Activated T-helper 2 cell treated with anti-CD3 and anti-CD28 coated beads, Interferon-gamma antibody, Interleukin-2, Interleukin-4, amounts not matched to agents 10 μg/mL and 5 μg/mL and 100 μg/mL, durations not matched to agents 14 hours and 24 hours and 36 hours (primary cell): ENCODE data around the gene MTG1. TPM values are rescaled to one million over a fixed set of nuclear protein-coding genes. Genes with fewer than 3 reads are reported as not detected.

Source experiments
- DNase-seq: peaks from one replicate; pipeline ENCODE4 v3.0.0; 2021; ENCODE audit warnings: low spot score
- H3K27ac Mint-ChIP-seq: one replicate; pipeline ENCODE4 v1.8.0; 2021; ENCODE audit warnings: mixed read lengths
- H3K27me3 Mint-ChIP-seq: one replicate; pipeline ENCODE4 v1.8.0; 2021; ENCODE audit warnings: low read depth, mixed read lengths
- H3K36me3 Mint-ChIP-seq: one replicate; pipeline ENCODE4 v1.8.0; 2021; ENCODE audit warnings: low read depth, mixed read lengths
- H3K4me1 Mint-ChIP-seq: one replicate; pipeline ENCODE4 v1.8.0; 2021; ENCODE audit warnings: low read depth, mixed read lengths
- H3K4me3 Mint-ChIP-seq: one replicate; pipeline ENCODE4 v1.8.0; 2021; ENCODE audit warnings: low read depth, mild to moderate bottlenecking, moderate library complexity, mixed read lengths
- H3K9me3 Mint-ChIP-seq: one replicate; pipeline ENCODE4 v1.8.0; 2021; ENCODE audit warnings: mixed read lengths
- intact Hi-C: fragments of 100-400 bp; cut with micrococcal nuclease; formaldehyde crosslinking; loops from one replicate; pipeline ENCODE4 v1.15.1; 2023
- total RNA-seq: library from RNA; stranded (reverse); gene quantifications from 2 replicates; pipeline ENCODE4 v1.2.3, GENCODE V29; 2022

The MTG1 gene
- total RNA-seq, 1 donor from 2014 or later = 69.0 TPM

DNA sequence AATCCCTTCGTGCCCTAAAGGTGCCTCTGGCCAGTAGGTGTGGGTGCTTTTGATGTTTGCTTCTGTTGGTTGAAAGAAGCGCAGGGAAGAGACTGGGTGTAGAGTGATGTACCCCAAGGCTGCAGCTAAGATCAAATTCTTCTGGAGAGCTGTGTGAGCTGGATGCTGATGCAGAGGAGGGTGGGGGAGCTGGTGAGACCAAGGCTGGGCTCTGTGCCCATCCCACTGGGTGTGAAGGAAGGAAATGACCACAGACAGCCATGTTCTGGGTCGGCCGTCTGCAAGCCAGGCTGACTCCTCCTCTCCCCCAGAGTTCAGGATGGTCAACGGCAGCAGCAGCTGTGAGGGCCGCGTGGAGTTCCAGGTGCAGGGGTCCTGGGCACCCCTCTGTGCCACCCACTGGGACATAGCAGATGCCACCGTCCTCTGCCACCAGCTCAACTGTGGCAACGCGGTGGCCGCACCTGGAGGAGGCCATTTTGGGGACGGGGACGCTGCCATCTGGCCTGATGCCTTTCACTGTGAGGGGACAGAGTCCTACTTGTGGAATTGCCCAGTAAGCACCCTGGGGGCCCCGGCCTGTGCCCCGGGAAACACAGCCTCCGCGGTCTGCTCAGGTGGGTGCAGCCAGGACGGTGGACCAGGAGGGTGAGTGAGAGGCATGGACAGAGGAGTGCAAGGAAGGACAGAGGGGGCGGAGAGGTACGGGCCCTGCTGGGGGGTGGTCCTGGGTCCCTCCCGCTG lies 64.9 kb downstream of the MTG1 start:
- no peaks in the 10 kb centered on the region for H3K9me3 Mint-ChIP-seq
- H3K4me3 Mint-ChIP-seq = no peak overlapping the region
- DNase-seq = no peak
- no peak overlapping the region for H3K27ac Mint-ChIP-seq
- H3K36me3 Mint-ChIP-seq = no peaks in the 10 kb centered on the region
- intact Hi-C loops = no loop called here
- no peaks in the 10 kb centered on the region for H3K4me1 Mint-ChIP-seq
- peaks cover under 1% of the 10 kb centered on the region for H3K27me3 Mint-ChIP-seq

DNA sequence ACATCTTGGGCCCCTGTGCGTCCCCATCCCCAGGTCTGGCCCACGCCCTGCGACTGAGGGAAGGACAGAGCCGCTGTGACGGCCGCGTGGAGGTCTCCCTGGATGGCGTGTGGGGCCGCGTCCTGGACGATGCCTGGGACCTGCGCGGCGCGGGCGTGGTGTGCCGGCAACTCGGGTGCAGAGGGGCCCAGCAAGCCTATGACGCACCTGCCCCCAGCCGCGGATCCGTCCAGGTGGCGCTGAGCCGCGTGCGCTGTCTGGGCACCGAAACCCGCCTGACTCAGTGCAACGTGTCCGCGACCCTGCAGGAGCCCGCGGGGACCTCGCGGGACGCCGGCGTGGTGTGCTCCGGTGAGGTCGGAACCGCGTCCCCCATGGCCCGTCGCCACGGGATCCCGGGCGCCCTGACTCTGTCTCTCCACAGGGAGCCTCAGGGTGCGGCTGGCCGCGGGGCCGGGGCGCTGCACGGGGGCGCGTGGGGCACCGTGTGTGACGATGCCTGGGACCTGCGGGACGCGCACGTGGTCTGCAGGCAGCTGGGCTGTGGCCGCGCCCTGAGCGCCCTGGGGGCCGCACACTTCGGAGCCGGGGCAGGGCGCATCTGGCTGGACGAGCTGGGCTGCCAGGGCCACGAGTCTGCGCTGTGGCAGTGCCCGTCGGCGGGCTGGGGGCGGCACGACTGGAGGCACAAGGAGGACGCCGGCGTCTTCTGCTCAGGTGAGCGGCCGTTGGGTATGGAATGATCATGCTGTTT lies 65.7 kb downstream of the MTG1 start:
- no peaks in the 10 kb centered on the region for H3K9me3 Mint-ChIP-seq
- DNase-seq = no peak
- no peak overlapping the region for H3K4me3 Mint-ChIP-seq
- H3K36me3 Mint-ChIP-seq = no peaks in the 10 kb centered on the region
- H3K27ac Mint-ChIP-seq = no peak overlapping the region
- intact Hi-C loops = no loop called here
- peaks cover 7% of the 10 kb centered on the region for H3K27me3 Mint-ChIP-seq
- H3K4me1 Mint-ChIP-seq = no peaks in the 10 kb centered on the region

DNA sequence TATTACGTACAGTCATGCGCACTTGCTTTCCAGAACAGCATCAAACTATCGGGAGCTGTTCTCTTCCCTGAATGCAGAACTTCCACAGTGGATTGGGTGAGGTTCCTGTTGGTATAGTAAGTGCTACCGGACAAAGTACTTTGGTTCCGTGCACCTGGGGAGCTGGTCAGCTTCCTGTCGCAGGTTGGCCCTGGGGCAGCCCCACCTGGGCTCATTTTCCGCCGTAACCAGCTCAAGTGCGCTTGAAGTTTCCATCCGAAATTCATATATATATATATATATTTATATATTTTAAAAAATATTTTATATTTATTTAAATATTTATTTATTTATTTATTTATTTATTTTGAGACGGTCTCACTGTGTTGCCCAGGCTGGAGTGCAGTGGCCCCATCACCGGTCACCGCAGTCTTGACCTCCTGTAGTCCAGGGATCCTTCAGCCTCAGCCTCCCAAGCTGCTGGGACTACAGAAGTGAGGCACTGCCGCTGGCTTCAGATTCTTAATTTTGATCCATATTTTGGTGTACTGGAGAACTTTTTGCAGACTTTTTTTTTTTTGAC lies 66.3 kb downstream of the MTG1 start:
- H3K36me3 Mint-ChIP-seq = no peaks in the 10 kb centered on the region
- intact Hi-C loops = no loop called here
- DNase-seq = no peak
- H3K4me1 Mint-ChIP-seq = no peaks in the 10 kb centered on the region
- H3K4me3 Mint-ChIP-seq = no peak overlapping the region
- H3K27me3 Mint-ChIP-seq = peaks cover 7% of the 10 kb centered on the region
- no peak overlapping the region for H3K27ac Mint-ChIP-seq
- H3K9me3 Mint-ChIP-seq = no peaks in the 10 kb centered on the region

DNA sequence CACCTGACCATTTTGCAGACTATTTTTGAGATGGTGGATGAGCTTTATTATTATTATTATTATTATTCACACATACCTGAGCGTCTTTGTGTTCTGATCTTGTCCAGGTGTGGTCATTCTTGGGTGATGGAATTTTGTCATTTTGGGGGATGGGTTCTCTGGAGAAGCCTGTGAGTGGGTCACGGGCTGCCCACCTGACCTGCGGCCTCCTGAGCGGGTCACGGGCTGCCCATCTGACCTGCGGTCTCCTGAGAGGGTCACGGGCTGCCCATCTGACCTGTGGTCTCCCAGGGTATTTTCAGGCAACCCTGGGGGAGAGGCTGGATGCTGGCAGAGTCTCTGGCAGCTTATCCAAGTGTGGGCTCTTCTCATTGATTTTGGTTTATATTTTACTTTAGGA lies 67.1 kb downstream of the MTG1 start:
- intact Hi-C loops = no loop called here
- Mint-ChIP-seq H3K27ac (no peak overlapping the region), H3K27me3 (peaks cover 7% of the 10 kb centered on the region), H3K4me3 (no peak overlapping the region), H3K4me1 (no peaks in the 10 kb centered on the region), H3K9me3 (no peaks in the 10 kb centered on the region), H3K36me3 (no peaks in the 10 kb centered on the region)
- DNase-seq = no peak

DNA sequence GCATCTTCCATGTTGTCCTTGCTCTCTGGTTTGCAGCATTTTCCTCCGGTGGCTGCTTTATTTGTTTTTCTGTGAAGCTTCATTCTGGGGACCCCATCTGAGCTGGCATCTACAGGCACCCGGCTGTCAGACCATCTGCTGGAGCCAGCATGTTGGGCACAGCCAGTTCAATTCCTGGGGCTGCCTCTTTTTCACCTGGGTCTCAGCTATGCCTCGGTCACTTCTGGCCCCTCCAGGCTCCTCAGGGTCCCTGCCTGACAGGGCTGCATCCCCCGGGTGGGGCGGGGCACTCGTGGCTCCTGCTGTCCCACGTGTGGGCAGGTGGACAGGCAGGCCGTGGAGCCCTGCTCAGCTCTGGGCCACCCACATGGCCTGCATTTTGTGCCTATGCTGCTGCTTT lies 67.9 kb downstream of the MTG1 start:
- Mint-ChIP-seq H3K4me3 (no peak overlapping the region), H3K9me3 (no peaks in the 10 kb centered on the region), H3K4me1 (no peaks in the 10 kb centered on the region), H3K27me3 (peaks cover 7% of the 10 kb centered on the region), H3K36me3 (no peaks in the 10 kb centered on the region), H3K27ac (no peak overlapping the region)
- intact Hi-C loops = no loop called here
- DNase-seq = no peak

DNA sequence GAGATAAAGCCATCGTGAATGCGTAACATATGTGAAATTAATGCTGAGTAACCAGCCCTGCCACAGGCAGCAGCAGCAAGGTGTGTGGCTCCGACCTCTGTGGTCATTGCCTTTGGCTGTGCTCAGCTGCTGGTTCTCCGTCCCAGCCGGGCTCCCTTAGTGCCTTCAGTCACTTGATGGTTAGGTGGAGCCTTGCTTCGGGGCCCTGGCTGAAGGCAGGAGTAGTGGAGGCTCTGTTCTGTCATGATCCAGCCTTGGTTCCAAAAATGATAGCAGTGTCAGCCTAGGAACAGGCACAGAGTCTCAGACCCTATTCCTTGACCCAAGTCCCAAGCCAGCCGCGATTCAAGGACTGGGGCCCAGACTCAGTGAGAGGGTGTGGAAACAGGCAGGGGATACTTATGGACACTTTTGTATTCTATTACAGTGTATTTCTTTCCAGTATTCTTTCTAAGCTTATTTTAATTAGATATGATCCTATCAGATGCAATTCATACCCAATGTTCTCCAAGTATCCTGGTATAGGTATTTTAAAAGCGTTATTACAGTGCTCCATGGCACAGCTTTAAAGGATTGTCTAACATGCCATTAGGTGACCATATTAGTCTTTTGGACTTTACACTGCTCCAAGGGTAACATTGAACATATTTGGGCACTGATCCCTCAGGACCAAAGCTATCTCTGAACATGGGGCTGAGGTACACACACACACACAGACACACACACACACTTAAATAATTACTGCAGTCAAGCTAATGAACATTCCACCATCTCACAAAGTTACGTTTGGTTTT lies 68.8 kb downstream of the MTG1 start:
- H3K27ac Mint-ChIP-seq = no peak overlapping the region
- no peaks in the 10 kb centered on the region for H3K9me3 Mint-ChIP-seq
- intact Hi-C loops = no loop called here
- DNase-seq = no peak
- peaks cover 7% of the 10 kb centered on the region for H3K27me3 Mint-ChIP-seq
- H3K4me1 Mint-ChIP-seq = no peaks in the 10 kb centered on the region
- no peaks in the 10 kb centered on the region for H3K36me3 Mint-ChIP-seq
- H3K4me3 Mint-ChIP-seq = no peak overlapping the region

DNA sequence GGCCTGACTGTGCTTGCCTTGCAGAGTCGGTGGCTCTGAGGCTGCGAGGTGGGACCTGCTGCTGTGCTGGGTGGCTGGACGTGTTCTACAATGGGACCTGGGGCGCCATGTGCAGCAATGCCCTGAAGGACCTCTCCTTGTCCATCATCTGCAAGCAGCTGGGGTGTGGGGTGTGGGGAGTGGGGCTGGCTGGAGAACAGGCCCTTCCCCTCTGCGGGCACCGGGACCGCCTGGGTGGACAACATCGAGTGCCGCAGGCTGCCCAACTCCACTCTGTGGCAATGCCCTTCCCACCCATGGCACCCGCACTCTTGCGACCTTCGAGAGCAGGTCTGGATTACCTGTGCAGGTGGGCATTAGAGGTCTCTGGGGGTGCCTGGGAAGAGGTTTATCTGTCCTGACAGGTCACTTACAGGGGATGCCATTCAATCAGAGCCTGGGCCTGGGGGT lies 70.7 kb downstream of the MTG1 start:
- no peaks in the 10 kb centered on the region for H3K36me3 Mint-ChIP-seq
- no peak for DNase-seq
- H3K4me3 Mint-ChIP-seq = no peak overlapping the region
- intact Hi-C loops = no loop called here
- H3K27ac Mint-ChIP-seq = no peak overlapping the region
- peaks cover 5% of the 10 kb centered on the region for H3K9me3 Mint-ChIP-seq
- peaks cover 13% of the 10 kb centered on the region for H3K27me3 Mint-ChIP-seq
- H3K4me1 Mint-ChIP-seq = no peaks in the 10 kb centered on the region

DNA sequence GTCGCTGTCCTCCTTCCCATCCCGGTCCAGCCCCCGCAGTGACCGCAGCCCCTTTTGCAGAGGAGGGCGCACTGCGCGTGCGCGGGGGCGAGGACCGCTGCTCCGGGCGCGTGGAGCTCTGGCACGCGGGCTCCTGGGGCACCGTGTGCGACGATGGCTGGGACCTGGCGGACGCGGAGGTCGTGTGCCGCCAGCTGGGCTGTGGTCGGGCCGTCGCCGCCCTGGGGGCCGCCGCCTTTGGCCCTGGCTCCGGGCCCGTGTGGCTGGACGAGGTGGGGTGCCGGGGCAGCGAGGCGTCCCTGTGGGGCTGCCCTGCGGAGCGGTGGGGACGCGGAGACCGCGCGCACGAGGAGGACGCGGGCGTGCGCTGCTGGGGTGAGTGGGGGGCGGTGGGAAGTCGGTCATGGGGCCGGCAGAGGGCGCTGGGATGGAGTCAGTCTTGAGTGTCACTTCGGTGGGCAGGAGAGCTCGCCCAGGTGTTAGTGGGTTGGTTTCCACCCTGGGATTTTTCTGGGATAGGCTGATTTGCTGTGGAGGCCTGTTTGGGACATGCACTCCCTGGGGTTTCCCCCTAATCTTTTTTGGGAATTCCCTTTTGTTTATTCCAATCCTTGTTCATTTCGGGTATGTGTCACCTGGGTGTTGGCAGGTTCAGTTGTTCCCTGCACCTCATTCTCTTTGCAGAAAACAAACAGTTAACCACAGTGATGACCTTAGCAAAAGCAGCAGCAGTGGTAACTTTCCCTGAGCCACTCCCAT lies 71.4 kb downstream of the MTG1 start:
- no peaks in the 10 kb centered on the region for H3K36me3 Mint-ChIP-seq
- no peak for DNase-seq
- no peaks in the 10 kb centered on the region for H3K4me1 Mint-ChIP-seq
- H3K27me3 Mint-ChIP-seq = peaks cover 13% of the 10 kb centered on the region
- H3K9me3 Mint-ChIP-seq = peaks cover 5% of the 10 kb centered on the region
- intact Hi-C loops = no loop called here
- H3K27ac Mint-ChIP-seq = no peak overlapping the region
- H3K4me3 Mint-ChIP-seq = no peak overlapping the region

DNA sequence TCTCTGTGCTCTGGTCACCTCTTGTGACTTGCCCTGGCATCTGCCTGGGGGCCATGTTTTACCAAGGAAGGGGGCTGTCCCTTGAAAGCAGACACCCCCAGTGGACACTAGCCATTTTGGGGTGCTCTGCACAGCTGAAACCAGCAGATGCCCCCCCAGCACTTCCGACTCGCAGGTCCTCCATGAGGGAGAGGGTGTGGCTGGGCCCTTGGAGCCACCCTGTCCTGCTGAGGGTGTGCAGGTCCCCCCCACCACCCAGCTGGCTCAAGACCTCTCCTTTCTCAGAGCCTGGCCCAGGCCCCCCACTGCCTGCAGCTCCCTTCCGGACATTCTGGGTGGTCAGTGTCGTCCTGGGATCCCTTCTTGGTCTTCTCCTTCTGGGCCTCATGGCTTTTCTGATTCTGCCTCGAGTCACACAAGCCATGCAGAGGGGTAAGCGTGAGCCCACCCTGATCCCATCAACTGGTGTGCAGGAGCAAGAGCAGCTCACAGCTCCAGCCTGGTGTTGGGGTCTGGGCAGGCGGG lies 72.1 kb downstream of the MTG1 start:
- no peak overlapping the region for H3K27ac Mint-ChIP-seq
- H3K27me3 Mint-ChIP-seq = peaks cover 13% of the 10 kb centered on the region
- no peaks in the 10 kb centered on the region for H3K36me3 Mint-ChIP-seq
- no peak overlapping the region for H3K4me3 Mint-ChIP-seq
- H3K9me3 Mint-ChIP-seq = peaks cover 5% of the 10 kb centered on the region
- DNase-seq = no peak
- no peaks in the 10 kb centered on the region for H3K4me1 Mint-ChIP-seq
- intact Hi-C loops = no loop called here

DNA sequence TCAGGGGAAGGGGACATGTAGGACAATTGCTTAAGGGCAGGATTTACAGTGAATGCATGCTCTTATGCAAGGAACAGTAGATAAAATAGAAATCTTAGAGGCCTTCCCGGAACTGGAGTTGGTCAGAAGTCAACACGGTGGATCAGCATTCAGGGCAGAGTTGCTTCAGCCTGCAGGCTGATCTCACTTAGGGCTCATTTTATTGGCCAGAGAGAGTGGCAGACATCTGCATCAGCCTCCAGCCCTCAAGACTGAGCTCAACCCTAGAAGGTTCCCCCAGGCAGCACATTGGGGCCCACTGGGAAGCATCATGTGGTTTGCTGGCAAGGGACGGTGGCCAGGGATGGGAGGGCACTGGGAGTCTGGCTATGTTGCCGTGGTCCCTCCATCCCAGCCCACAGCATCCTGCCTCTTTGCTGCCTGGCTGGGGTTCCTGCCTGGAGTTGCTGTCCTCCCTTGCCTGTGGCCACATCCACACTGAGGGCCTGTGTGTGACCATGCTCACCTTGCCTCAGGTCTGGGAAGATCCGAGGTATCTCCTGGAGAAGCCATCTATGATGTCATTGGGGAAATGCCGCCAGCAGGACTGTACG lies 72.8 kb downstream of the MTG1 start:
- no peaks in the 10 kb centered on the region for H3K36me3 Mint-ChIP-seq
- no peak overlapping the region for H3K27ac Mint-ChIP-seq
- H3K4me1 Mint-ChIP-seq = no peaks in the 10 kb centered on the region
- H3K27me3 Mint-ChIP-seq = peaks cover 13% of the 10 kb centered on the region
- intact Hi-C loops = no loop called here
- peaks cover 5% of the 10 kb centered on the region for H3K9me3 Mint-ChIP-seq
- DNase-seq = no peak
- no peak overlapping the region for H3K4me3 Mint-ChIP-seq

DNA sequence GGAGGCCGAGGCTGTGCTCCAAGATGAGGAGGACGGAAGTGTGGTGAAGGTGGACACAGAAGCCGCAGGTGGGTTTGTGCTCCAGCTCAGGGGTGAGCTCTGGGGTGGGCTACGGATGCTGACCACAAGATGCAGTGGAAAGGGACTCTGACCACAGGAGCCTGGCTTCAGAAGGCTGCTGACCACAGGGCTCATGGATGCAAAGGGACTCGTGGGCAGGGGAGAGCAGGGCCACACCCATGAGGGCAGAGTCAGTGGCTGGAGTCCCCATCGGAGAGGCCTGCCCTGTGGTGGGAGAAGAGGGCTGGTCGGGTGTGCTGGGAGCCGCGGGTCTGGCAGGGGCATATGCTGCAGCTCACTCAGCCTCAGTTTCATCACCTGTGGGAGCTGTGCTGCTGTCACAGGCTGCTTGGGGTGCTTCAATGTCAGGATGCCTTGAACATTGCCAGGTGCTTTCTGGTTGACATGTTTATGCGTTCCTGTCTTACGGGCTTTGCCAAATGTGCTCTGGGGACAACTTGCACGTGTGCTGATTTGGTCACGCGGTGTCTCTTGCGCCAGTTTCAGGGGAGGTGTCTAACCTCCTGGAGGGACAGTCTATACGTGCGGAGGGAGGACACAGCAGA lies 73.4 kb downstream of the MTG1 start:
- H3K27ac Mint-ChIP-seq = no peak overlapping the region
- H3K27me3 Mint-ChIP-seq = peaks cover 15% of the 10 kb centered on the region
- intact Hi-C loops = no loop called here
- no peak overlapping the region for H3K4me3 Mint-ChIP-seq
- DNase-seq = no peak
- peaks cover 5% of the 10 kb centered on the region for H3K9me3 Mint-ChIP-seq
- H3K36me3 Mint-ChIP-seq = no peaks in the 10 kb centered on the region
- H3K4me1 Mint-ChIP-seq = no peaks in the 10 kb centered on the region
